GM19372 (cell line): ENCODE data around the gene ENHO.

Experiments used
- ATAC-seq: cut with Tn5 transposase; IDR thresholded peaks from one replicate; pipeline ENCODE4 v1.9.1; 2021; ENCODE audit warnings: mild to moderate bottlenecking, low read depth, moderate library complexity; ENCODE audit not compliant: unreplicated experiment

Gene ENHO

DNA sequence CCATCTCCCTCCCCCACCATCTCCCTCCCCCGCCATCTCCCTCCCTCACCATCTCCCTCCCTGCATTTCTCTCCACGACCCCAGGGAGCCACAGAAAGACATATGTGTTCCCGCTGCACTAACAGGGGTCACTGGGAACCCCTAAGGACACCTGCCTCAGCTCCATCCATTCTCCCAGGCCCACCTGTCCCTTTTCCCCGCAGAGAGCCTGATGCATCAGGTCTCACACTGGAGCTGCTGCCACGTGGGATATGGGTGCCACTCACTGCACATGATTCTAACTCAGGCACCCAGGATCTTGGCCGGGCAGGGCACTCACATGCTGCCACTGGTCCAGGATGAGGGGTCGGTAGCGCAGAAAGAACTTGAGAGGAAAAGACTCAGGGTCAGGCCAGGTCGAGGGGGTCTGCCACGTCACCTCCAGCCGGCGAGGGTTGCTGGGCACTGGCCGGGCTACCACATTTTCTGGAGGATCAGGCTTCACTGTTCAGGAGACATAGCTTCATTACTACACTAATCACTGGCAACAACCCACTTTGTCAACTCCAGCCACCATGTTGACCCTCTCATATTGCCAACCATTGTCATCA is 33.2 kb upstream of the ENHO start:
- no peak for ATAC-seq

DNA sequence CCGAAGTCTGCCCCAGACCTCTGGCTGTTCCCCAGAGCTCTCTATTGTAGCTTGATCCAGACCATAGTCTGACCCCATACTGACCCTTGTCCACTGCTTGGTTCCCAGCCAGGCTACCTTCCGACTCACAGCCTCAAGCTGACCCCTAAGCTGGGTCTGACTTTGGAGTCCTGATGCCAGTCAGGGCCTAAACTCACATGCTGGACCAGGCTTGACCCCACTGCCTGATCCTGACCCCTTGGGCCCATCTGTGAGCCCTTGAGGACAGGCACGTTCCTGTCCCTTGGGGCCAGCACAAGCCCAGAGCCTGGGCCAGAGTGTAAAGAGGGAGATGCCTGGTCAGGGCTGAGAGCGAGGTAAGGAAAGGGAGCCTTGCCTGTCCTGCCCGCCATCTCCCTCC is 32.7 kb upstream of the ENHO start:
- ATAC-seq: no peak

DNA sequence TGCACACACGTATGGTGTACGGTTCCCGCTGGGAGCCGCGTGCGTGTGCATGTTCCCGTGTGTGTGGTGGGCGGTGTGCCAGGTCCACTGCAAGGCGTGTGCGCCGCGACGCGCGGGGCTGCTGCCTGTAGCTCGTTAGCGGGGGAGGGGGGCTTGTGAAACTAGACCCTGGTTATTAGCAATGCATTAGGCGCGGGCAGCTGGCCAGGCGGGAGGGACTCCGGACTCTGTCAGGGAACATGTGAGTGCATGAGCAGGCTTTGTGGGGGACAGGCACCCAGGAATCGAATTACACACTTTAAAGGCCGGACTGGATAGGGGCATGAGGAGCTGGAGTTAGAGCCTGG is 32.2 kb upstream of the ENHO start:
- ATAC-seq: no peak

DNA sequence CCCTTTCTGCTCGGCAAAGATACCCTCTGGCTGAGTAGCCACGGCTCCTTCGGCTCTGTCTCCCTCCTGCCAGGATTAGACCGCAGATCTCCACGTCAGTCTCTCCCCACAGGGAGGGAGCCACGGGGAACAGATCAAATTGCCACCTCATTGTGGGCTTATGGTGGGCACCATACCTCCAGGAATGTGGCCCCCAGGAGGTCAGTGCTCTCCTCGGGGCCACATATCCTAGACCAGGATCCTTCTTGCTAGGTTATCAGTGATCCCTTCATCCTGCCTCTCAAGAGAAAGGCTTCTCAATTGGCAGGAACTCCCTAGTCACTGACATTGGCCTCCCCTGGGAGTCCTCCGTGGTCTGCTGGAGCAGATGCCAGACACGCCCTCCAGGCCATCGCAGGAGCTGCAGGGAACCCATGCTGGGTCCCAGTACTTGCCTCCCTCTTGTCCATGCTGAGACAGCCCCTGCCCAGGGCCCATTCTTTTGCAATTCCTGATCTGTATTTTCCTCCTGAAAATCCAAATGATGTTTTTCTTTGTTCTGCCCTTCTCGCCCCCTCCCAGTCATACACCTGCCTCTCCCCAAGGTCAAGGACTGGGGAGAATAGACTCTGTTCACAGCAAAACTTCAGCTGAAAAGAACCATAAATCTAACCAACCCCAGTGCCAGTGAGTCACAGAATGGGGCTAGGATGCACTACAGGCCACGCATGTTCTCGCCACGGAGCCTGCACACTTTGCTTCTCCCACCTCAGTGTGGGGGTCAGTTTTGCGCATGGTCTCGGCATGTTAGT is 31.6 kb upstream of the ENHO start:
- ATAC-seq: no peak

DNA sequence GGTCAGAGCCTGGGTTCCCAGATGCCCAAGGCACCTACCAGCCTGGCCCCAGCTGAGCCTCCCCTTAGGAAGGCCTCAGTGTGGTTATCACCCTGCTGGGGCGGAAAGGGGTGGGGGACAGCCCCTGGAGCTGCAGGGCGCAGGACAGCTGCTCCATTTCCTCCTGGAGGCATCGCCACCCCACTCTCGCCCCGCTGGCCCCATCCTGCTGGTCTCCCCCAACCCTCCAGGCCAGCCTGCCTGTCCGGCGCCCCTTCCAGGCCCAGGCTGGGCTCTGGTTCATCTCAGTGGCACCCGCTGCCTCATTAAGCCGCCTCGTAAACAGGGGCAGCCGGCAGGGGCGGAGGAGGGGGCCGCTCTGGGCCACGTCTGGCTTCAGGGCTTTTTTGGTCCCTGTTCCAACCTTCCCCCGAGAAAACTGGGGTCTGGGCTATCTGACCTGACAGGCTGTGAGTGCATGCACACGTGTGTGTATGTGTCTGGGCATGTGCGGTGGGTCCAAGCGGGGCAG is 30.8 kb upstream of the ENHO start:
- no peak for ATAC-seq

DNA sequence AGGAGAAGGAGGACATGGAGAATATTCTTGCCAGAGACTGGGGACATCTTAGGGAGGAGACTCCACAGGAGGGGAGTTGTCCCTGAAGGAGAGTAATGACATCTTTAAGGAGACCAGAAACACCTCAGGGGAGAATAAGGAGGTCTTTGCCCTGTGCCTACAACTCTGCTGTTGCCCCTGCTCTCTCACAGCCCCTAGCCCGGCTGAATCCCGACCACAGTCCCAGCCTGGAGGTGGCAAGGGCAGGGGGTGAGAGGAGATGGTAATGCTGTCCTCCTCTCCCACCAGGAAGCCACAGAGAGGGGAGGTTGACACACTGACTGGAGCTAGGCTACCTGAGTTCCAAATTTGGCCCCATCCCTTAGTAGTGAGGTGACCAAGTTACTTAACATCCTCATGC is 30.2 kb upstream of the ENHO start:
- no peak for ATAC-seq

DNA sequence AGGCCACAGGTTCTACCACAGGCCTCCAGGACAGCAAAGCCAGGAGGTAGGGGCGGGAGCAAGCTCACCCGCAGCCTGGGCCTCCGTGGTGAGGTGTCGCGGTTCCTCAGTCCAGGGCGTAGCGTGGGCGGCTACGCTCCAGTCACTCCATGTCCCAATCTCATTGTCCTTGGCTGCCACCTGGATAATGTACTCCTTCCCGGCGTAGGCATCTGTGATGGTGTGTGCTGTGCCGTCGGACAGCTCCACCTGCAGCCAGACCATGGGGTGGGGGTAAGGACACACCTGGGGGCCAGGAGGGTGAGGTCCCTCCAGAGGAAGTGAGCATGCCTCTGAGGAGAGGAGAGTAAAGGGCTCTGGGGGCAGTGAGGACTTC is 29.8 kb upstream of the ENHO start:
- no peak for ATAC-seq

DNA sequence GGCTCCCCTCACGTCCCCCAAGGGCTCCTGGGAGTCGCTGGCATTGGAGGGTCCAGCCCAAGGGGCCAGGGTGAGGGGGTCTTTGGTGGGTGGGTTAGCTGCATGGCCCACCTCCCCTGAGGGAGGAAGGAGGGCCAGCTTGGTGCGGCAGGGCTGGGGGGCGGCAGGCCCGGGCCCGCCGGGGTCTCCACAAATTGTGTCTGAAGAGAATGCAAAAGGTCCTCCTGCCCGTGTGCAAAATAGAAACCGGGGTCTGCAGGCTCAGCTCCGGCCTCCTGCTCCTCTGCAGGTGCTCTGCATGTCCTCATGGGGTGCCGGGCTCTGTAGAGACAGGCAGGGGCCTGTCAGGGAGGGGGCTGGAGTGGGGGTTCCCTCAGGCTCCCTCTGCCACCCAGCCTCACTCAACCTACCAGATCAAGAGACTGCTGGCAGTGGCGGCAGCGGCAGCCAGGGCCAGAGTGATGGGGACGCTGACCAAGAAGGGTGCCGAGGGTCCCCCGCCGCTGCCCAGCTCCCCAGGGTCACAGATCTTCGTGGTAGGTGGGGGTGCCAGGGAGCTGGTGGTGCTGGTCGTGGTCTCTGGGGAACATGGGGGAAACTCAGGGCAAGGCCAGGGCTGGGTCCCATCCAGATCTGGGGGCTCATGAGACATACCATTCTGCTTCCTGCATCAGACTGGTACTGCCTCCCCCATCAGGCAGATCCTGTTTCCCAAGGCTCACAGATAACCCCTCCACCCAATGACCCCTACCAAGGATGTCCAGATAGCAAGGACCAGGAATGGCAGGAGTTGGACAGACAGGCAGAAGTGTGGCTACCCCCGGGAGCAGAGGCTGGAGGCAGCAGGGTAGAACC is 29.2 kb upstream of the ENHO start:
- ATAC-seq: no peak

DNA sequence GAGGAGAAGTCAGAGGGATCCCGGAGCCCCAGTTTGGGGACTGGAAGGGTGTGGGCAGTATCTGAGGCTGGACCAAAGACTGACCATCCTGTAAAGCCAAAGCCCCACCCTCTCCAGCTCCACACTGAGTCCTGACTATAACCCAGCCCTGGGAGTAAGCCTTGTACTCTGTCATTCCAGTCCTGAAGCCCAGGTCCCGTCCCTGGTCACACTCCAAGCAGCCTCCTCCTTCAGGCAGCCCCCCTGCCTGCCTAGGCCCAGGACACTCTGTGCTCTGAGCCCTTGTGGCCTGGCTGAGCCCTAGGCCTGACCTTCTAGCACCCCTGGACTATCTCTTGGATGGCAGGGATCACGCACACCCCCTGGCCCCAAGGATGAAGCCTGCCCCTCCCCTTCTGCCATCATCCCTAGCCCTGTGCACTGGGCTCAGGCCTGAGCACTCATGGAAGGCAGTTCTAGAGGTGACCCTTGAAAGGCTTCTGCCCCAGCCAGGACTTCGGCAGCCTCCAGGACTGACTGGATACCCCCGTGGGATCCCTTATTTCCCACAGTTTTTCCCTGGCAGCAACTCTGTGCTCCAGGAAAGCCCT is 28.0 kb upstream of the ENHO start:
- no peak for ATAC-seq

DNA sequence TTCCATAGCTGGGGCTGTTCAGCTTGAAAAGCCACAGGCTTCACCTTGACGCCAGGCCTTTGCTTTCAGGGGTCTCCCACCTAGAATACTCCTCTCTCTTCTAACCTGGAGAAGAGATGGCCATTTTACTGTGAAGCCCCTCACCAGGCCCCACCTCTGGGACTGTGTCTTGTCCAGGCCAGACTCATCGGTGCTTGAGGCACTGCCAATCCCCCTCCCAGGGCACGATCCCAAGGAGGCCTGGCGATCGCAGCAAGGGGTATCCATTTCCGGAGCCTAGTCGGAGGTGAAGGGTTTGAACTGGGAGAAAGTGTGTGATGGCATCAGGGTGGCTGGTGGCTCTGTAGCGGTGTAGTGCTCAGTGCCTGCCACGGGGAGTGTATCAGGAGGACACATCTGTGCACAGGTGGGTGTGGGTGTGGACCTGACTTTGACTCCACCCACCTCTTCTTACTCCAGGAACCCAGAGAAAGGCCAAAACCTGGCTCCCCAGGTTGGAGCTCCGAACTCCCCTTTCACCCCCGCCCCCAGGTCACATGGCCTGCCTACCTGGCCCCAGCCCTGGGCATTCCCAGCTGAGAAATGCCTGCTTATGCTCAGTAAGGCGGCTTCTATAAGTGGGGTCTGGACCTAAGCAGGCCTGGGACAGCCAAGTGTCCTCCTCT is 27.4 kb upstream of the ENHO start:
- ATAC-seq: no peak

DNA sequence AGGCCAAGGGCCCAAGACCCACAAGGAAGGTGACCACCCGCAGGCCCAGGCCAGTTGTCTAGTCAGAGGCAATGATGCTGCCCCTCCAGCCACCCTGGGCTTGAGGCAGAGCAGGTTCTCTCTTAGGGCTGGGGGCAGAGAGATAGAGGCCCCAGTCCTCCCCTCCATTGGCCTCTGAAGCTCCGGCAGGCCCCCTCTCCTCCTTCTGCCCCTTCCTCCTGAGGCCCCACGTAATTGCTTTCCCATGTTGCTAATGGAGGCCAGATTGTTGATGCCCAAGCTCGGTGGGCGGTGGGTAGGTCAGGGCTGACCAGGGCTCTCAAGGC is 26.6 kb upstream of the ENHO start:
- no peak for ATAC-seq

DNA sequence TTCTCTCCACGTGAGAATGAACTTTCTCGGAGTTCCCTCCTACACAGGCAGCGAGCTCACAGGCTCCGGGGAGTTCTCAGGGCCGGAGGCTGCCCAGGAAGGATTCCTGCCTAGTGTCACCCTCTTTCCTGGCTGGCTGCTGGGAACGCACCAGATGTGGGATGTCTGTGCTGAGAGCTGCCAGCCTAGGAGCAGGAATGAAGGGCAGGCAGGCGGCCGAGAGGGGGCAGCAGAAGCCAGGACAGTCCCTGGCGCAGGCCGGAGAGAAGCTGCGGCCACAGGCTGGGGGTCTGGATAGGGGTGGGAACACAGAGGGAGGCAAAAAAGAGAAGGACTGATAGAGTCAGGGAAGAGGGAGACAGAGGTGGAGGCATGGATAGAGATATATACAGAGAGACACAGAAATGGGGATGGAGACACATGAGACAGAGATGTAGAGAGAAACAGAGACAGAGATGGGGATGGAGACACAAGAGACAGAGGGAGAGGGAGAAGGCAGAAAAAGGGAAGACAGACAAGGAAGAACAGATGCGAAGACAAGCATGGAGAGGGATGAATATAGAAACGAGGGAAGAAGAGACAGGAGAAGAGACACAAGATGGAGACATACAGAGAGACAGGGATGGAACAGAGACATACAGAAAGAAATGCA is 25.3 kb upstream of the ENHO start:
- no peak for ATAC-seq

DNA sequence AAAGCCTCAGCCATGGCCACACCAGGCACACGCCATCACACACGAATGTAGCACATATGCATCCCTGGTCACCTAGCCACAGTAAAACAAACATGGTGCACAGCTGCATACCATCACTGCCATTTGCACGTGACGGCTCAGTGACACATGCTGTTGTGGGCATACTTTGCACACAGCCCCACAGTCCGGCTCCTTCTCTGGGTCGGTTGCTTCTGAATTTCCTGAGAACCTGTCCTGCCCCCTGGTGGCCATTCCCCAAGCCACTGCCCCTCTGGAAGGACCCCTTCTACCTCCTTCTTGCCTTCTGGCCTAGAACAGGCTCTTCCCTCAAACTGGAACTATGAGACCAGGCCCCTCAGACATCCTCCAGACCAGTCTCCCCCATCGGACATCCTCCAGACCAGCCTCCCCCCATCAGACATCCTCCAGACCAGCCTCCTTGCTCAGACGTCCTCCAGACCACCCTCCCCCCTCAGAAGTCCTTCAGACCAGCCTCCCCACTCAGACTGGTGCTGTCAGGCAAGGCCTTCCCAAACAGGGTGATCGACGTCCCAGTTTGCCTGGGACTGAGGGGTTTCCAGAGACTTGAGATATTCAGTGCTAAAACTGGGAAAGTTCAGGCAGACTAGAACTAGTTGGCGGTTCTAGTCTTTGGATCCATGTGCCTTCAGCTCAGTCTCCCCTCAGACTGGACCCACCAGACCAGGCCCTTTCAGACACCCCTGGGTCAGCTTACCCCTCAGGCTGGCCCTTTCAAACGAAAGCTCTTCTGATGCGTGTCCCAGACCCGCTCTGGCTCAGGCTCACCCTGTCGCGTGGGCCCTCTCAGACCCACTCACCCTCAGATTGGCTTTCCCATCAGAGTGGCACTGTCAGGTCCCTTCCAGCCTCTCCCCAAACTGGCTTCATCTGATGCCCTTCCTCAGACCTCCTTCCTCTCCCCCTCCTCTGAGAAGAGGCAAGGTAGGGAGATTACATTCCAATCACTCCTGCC is 24.3 kb upstream of the ENHO start:
- no peak for ATAC-seq

DNA sequence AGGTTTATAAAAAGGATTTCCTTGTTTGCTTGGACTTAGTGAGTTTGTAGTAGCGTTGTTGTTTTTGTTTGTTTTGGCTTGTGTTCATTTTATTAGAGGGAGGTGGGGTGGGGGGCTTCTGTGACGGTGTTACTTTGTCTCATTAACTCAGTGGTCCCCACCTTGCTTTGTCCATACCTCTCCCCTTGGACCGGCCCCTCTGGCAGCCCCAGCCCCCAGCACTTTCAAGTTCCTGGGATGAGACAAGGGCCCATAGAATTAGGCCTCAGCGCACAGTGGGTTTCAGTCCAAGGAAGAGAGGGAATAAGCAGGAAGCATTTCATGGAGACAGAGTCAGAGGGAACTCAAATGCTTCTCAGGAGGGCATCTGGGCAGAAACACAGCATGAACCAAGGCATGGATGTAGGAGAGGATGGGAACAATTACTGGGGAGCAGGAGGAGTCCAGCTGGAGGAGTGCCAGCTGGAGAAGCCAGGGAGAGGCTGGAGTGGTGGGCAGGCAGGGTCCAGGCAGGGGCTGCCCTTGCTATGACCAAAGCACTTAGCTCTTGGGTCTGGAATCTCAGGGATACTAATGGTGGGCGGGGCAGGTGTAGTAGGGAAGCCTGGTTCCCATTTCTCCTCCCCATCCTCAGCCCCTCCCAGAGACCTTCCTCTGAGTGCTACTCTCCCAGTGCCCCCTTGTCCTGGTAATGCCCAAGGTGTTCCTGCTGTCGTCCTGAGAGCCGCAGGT is 23.5 kb upstream of the ENHO start:
- ATAC-seq: no peak

DNA sequence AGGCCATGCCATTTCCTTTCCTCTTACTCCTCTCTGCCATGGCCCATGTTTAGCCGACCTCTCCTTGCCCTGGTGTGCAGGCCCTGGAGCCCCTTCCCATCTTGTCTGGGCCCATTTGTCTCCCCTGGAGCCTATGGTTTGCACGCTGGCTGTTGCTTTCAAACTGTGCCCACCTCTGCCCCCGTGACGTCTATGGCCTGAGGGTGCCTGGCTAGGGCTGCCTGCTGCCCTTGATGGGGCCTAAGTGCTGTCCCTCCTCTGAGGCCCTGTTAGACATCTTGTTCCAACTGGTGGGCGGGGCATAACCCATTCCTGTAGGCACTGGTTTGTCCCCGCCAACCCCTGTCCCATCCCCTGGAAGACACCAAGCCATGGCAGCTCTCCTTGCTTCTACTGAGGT is 22.7 kb upstream of the ENHO start:
- ATAC-seq: no peak

DNA sequence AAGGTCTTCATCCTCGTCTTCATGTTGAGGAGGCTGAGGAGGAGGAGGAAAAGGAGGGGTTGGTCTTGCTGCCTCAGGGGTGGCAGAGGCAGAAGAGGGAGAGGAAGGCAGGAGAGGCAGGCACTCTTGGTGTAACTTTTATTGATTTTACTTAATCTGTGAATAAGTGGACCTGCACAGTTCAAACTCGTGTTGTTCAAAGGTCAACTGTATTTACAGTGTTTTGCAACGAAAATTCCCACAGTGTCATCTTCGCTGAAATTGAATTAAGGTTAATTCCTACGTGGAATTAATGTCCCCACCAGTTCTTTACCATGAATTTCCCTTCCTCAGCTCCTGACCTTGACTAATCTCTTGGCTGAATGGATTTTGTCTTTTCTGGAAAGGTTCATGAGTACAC is 21.2 kb upstream of the ENHO start:
- ATAC-seq: no peak

DNA sequence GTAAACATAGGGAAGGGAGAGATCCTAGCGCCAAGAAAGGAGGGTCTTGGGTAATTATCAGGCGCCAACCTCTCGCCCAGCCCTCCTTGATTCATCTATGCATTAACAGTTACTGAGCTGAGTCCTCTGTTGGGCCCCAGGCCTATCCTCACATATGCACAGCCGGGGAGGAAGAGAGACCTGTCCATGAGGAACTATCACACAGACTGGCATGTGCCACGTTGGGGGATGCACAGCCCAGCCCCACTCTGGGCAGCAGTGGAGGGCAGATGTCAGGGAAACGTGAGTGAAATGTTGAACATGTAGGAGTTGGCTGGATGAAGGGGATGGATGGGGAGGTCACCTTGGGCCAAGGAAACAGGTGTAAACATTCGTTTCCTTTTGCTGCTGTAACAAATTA is 18.8 kb upstream of the ENHO start:
- ATAC-seq: no peak

DNA sequence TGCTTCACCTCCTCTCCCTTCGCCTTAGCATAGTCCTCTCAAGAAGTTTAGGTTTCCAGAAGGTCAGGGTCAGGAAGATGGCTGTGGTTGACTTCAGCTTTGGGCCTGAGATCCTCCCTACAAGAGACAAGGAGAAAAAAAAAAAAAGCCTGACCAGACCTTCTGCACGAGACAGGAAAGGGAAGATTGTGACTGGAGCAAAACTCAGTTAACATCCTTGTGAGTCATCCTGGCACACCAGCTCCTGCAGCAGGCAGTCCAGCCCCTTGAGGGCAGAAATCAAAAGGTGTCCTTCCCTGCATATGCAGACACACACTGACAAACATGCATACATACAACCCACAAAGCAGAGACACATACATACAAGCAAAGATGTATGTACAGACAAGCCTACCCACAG is 18.0 kb upstream of the ENHO start:
- ATAC-seq: no peak
